NCI-H524 (cell line): ENCODE data around the gene SYNE2.

Experiments used
- DNase-seq, 2 experiments: peaks; one replicate each; lab custom pipeline; 2025; lab: John Stamatoyannopoulos, UW

SYNE2 gene

GRCh38 chr14:64249363-64249762, 396.6 kb downstream of the SYNE2 start:
- DNase-seq, result no peak

GRCh38 chr14:64253672-64254071, 400.9 kb downstream of the SYNE2 start:
- no peak for DNase-seq

- no peak for DNase-seq
Measured at GRCh38 chr14:64255756-64256155, 403.0 kb downstream of the SYNE2 start.

- DNase-seq, result no peak
Measured at GRCh38 chr14:64260418-64260817, 407.6 kb downstream of the SYNE2 start.

- no peak for DNase-seq
Measured at GRCh38 chr14:64265222-64265621, 412.4 kb downstream of the SYNE2 start.

- no peak for DNase-seq
Measured at GRCh38 chr14:64266239-64266638, 413.4 kb downstream of the SYNE2 start.

- DNase-seq, result no peak
Measured at GRCh38 chr14:64272019-64272418, 419.2 kb downstream of the SYNE2 start.
